ENCODE results near the gene DNAJC1. TPM values are rescaled to one million over a fixed set of nuclear protein-coding genes. Genes with fewer than 3 reads are reported as not detected.

The DNAJC1 gene
- total and polyA plus RNA-seq, 2 experiments from 2014 or later: 32.6 to 57.1 TPM

- no peak overlapping the region for H3K4me3 ChIP-seq
- no peak for TF ChIP-seq CTCF (IDR thresholded peaks at IDR 0.05; ENCODE audit: low read depth, low read length)
- H3K27ac ChIP-seq: peak overlapping the region; percentile 29
- peaks cover 26% of the 10 kb centered on the region for H3K4me1 ChIP-seq (ENCODE audit: low read depth)
- no peaks in the 10 kb centered on the region for H3K36me3 ChIP-seq
- DNase-seq (ENCODE audit: low read depth in 1 of 2, low spot score in 1 of 2): no peak
- H3K9me3 ChIP-seq (ENCODE audit: low read depth): no peaks in the 10 kb centered on the region
- no peaks in the 10 kb centered on the region for H3K27me3 ChIP-seq
Observed at GRCh38 chr10:21803374-21803773, 200.2 kb downstream of the DNAJC1 start.

GRCh38 chr10:21801609-21802008 is 201.9 kb downstream of the DNAJC1 start:
- Histone ChIP-seq H3K36me3 (no peaks in the 10 kb centered on the region), H3K9me3 (ENCODE audit: low read depth) (no peaks in the 10 kb centered on the region), H3K27me3 (no peaks in the 10 kb centered on the region), H3K4me3 (no peak overlapping the region), H3K4me1 (ENCODE audit: low read depth) (peaks cover 14% of the 10 kb centered on the region), H3K27ac (no peak overlapping the region)
- TF ChIP-seq CTCF (IDR thresholded peaks at IDR 0.05; ENCODE audit: low read depth, low read length): no peak
- no peak for DNase-seq (ENCODE audit: low read depth in 1 of 2, low spot score in 1 of 2)

DNA sequence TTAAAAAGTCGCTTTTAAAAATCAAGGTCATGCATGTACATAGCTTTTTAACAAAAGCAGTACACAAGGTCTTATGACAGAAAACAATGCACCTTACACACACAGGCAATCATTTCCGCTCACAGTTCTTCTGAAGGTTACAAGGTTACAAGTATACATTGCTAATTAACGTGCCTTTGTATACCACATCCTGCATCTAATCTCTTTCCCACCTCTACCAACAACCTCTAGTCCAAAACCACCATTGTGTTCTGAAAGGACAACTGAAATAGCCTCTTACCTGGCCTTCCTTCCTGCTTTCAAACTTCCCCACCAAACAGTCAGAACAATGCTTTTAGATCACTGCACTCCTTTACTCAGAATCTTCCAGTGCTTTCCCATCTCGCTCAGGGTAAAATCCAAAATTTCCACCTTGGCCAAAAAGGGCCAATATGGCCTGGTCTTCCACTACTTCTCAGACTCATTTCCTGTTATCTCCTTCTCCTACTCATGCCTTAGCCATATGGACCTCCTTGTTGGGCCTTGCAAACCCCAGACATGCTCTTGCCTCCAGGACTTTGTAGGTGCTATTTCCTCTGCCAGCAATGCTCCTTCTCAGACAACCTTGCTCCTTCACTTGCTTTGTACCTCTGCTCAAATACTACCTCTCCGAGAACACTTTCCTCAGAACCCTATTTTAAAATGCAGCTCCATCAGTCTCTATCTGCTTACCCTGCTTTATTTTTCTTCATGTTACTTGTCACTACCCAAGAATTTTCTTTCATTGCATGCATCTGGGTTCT is 205.4 kb downstream of the DNAJC1 start:
- Histone ChIP-seq H3K9me3 (ENCODE audit: low read depth) (no peaks in the 10 kb centered on the region), H3K36me3 (no peaks in the 10 kb centered on the region), H3K4me1 (ENCODE audit: low read depth) (peaks cover 9% of the 10 kb centered on the region), H3K27ac (no peak overlapping the region), H3K4me3 (no peak overlapping the region), H3K27me3 (no peaks in the 10 kb centered on the region)
- no peak for TF ChIP-seq CTCF (IDR thresholded peaks at IDR 0.05; ENCODE audit: low read depth, low read length)
- DNase-seq (ENCODE audit: low read depth in 1 of 2, low spot score in 1 of 2): no peak

- H3K4me3 ChIP-seq: no peak overlapping the region
- no peak for DNase-seq (ENCODE audit: low read depth in 1 of 2, low spot score in 1 of 2)
- no peak for TF ChIP-seq CTCF (IDR thresholded peaks at IDR 0.05; ENCODE audit: low read depth, low read length)
- H3K36me3 ChIP-seq: no peaks in the 10 kb centered on the region
- H3K27ac ChIP-seq: no peak overlapping the region
- H3K27me3 ChIP-seq: no peaks in the 10 kb centered on the region
- peaks cover 3% of the 10 kb centered on the region for H3K4me1 ChIP-seq (ENCODE audit: low read depth)
- no peaks in the 10 kb centered on the region for H3K9me3 ChIP-seq (ENCODE audit: low read depth)
Observed at GRCh38 chr10:21797533-21797932, 206.0 kb downstream of the DNAJC1 start.

- Histone ChIP-seq H3K4me3 (no peak overlapping the region), H3K9me3 (ENCODE audit: low read depth) (no peaks in the 10 kb centered on the region), H3K4me1 (ENCODE audit: low read depth) (no peaks in the 10 kb centered on the region), H3K27ac (no peak overlapping the region), H3K36me3 (no peaks in the 10 kb centered on the region), H3K27me3 (no peaks in the 10 kb centered on the region)
- no peak for DNase-seq (ENCODE audit: low read depth in 1 of 2, low spot score in 1 of 2)
- no peak for TF ChIP-seq CTCF (IDR thresholded peaks at IDR 0.05; ENCODE audit: low read depth, low read length)
Observed at GRCh38 chr10:21791276-21791675, 212.3 kb downstream of the DNAJC1 start.
